Measurements from ENCODE around the gene ACAD8. TPM values are rescaled to one million over a fixed set of nuclear protein-coding genes. Genes with fewer than 3 reads are reported as not detected.
"Not testable (repeated sequence)": the region's sequence is repeated elsewhere in the genome, so short reads cannot be mapped to it uniquely, and the experiment has no call there.

Gene ACAD8
- total RNA-seq, 1 experiment from 2014 or later = 32.3 TPM

DNA sequence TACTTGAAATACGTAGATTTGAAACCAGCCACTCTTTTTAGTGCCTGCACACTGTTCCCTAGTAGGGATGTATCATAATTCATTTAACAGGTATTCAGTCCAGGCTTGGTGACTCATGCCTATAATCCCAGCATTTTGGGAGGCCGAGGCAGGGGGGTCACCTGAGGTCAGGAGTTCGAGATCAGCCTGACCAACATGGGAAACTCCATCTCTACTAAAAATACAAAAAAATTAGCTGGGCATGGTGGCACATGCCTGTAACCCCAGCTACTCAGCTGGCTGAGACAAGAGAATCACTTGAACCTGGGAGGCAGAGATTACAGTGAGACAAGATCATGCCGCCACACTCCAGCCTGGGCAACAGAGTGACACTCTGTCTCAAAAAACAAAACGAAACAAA lies 31.0 kb downstream of the ACAD8 start:
- not testable (repeated sequence) for H3K4me1 ChIP-seq

GRCh38 chr11:134287561-134287960 lies 34.2 kb downstream of the ACAD8 start:
- Histone ChIP-seq H3K27me3 (no peaks in the 10 kb centered on the region), H3K27ac (no peak overlapping the region), H3K4me3 (no peak overlapping the region), H3K9me3 (replicated peaks) (no peaks in the 10 kb centered on the region), H3K36me3 (no peaks in the 10 kb centered on the region), H3K4me1 (no peaks in the 10 kb centered on the region)
- no peak for DNase-seq

More for the DNA sequence above, 31.0 kb downstream of the ACAD8 start:
- not testable (repeated sequence) for H3K4me3 ChIP-seq; DNase-seq; H3K9me3 ChIP-seq (replicated peaks); H3K27me3 ChIP-seq; H3K36me3 ChIP-seq; H3K27ac ChIP-seq

DNA sequence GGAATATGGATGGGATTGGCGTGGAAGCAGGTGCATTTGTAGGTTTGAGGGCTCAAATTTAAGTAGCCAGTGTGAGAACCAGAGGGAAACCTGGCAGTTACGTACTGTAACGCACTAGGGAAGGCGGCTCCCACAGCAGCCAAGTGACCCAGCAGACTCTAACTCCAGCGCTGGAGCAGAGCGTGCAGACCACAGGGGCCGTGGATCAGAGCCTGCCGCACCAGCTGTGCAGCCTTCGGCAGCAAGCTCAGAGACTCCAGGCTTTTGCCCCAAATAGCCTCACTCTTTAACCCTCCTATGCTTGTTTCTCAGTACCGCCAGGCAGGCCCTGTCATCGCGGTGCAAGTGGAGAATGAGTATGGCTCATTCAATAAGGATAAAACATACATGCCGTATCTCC lies 35.1 kb downstream of the ACAD8 start:
- no peaks in the 10 kb centered on the region for H3K9me3 ChIP-seq (replicated peaks)
- no peak overlapping the region for H3K4me3 ChIP-seq
- no peak overlapping the region for H3K27ac ChIP-seq
- no peaks in the 10 kb centered on the region for H3K4me1 ChIP-seq
- H3K27me3 ChIP-seq = no peaks in the 10 kb centered on the region
- no peak for DNase-seq
- no peaks in the 10 kb centered on the region for H3K36me3 ChIP-seq

- Histone ChIP-seq H3K27ac (no peak overlapping the region), H3K36me3 (no peaks in the 10 kb centered on the region), H3K4me1 (no peaks in the 10 kb centered on the region), H3K27me3 (no peaks in the 10 kb centered on the region), H3K4me3 (no peak overlapping the region), H3K9me3 (replicated peaks) (no peaks in the 10 kb centered on the region)
- DNase-seq = no peak
Observed at GRCh38 chr11:134289167-134289566, 35.8 kb downstream of the ACAD8 start.

DNA sequence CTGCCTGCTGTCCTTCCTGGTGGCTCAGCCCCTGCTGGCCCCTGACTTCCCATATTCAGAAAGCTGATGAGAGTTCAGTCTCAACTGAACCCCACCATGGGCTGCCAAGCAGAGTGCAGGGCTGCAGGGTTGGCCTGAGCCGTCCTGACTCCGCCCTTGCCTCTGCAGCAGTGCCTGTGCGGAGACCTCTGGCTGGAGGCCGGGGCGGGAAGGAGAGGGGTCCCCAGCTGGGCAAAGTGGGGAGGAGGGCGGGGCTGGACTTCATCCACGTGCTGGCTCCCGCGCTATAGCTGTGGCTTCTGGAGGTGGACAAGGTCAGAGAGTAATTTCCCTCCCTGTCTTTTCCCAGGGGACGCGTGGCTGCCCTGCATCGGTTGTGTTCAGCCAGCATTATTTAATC lies 36.4 kb downstream of the ACAD8 start:
- Histone ChIP-seq H3K36me3 (no peaks in the 10 kb centered on the region), H3K9me3 (replicated peaks) (no peaks in the 10 kb centered on the region), H3K27me3 (no peaks in the 10 kb centered on the region), H3K4me1 (no peaks in the 10 kb centered on the region), H3K27ac (no peak overlapping the region), H3K4me3 (no peak overlapping the region)
- DNase-seq = no peak

GRCh38 chr11:134290646-134291045 lies 37.3 kb downstream of the ACAD8 start:
- no peak for DNase-seq
- H3K27me3 ChIP-seq = no peaks in the 10 kb centered on the region
- no peaks in the 10 kb centered on the region for H3K4me1 ChIP-seq
- H3K9me3 ChIP-seq (replicated peaks) = no peaks in the 10 kb centered on the region
- H3K36me3 ChIP-seq = no peaks in the 10 kb centered on the region
- H3K27ac ChIP-seq = no peak overlapping the region
- H3K4me3 ChIP-seq = no peak overlapping the region

GRCh38 chr11:134291196-134291595 lies 37.8 kb downstream of the ACAD8 start:
- no peaks in the 10 kb centered on the region for H3K36me3 ChIP-seq
- no peak overlapping the region for H3K4me3 ChIP-seq
- no peak overlapping the region for H3K27ac ChIP-seq
- no peaks in the 10 kb centered on the region for H3K27me3 ChIP-seq
- H3K4me1 ChIP-seq = no peaks in the 10 kb centered on the region
- H3K9me3 ChIP-seq (replicated peaks) = no peaks in the 10 kb centered on the region
- no peak for DNase-seq

DNA sequence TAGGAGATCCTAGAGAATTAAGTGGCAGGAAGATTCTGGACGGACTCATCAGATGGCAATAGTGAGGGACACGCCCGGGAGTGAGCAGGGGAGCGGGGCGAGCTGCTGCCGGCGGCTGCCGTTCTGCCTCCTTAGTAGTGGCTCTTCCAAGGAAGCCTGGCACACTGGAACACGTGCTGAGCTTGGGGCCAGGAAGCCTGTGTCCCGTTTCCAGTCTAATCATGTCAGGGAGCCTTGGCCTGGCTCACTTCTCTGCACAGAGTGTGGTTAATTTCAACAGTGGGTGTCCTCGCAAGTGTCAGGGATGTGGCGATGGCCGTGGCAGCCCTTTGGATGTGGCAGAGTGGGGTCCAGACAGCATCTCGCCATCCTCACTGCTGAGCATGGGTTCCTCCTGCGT lies 39.3 kb downstream of the ACAD8 start:
- DNase-seq = no peak
- Histone ChIP-seq H3K36me3 (no peaks in the 10 kb centered on the region), H3K4me1 (no peaks in the 10 kb centered on the region), H3K4me3 (no peak overlapping the region), H3K27me3 (no peaks in the 10 kb centered on the region), H3K27ac (no peak overlapping the region), H3K9me3 (replicated peaks) (no peaks in the 10 kb centered on the region)

DNA sequence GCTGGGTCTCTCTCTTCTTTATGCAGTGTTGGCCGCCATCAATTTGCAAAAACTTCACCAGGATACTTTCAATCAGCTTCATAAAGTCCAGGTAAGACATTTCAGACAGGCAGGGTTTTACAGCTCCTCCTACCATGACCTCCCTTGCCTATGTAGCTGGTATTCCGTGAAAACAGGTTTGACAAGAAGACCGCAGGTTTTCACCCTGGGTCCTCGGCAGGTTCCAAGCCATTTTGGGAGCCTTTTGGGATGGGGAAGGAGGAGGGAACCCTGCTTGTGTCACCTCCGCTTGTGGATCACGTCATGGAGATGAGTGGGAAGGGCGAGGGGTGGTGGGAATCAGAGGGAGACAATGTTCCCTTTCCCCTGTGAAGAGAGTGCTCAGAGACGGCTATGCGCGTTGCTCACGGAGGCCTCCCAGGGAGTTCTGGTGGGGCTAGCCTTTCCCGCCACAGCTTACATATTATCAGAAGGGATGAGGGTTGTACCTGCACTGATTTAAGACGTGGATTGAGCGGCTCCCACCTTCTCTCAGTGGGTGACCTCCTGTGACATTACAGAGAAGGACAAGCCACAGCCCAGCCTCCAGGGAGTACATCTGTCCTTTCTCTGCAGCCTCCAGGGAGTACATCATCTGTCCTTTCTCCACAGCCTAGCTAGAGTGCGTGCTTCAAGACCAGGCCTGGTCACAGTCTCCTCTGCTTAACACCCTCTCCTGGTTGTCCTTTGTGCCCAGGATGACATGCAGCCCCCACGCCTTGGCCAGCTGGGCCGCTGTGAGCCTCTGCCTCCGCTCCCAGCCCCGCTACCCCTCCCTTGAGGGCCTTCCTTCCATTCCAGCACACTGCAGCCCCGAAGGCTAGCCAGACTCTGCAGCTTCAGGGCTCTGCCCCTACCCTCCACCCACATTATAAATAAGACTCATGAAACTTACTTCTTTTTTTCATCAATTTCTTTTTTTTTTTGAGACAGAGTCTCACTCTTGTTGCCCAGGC lies 40.0 kb downstream of the ACAD8 start:
- H3K4me1 ChIP-seq = no peaks in the 10 kb centered on the region
- no peak overlapping the region for H3K4me3 ChIP-seq
- no peaks in the 10 kb centered on the region for H3K27me3 ChIP-seq
- no peak overlapping the region for H3K27ac ChIP-seq
- no peaks in the 10 kb centered on the region for H3K36me3 ChIP-seq
- no peak for DNase-seq
- H3K9me3 ChIP-seq (replicated peaks) = no peaks in the 10 kb centered on the region

DNA sequence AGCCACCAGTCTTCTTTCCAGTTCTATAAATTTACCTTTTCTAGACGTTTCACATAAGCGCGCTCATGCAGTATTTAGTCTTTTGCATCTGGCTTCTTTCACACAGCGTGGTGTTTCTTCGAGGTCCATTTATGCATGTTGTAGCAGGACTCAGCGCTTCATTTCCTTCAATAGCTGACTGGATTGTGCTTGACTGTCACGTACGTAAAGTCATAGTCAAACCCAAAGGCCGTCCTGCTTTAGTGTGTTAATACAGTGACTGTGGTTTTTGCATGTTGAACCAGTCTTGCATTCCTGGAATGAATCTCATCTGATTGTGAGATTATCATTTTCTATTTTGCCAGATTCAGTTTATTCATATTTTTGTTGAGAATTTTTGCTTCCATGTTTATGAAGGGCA lies 41.3 kb downstream of the ACAD8 start:
- no peaks in the 10 kb centered on the region for H3K9me3 ChIP-seq (replicated peaks)
- no peaks in the 10 kb centered on the region for H3K36me3 ChIP-seq
- no peaks in the 10 kb centered on the region for H3K27me3 ChIP-seq
- no peak overlapping the region for H3K27ac ChIP-seq
- H3K4me1 ChIP-seq = no peaks in the 10 kb centered on the region
- no peak overlapping the region for H3K4me3 ChIP-seq
- no peak for DNase-seq

DNA sequence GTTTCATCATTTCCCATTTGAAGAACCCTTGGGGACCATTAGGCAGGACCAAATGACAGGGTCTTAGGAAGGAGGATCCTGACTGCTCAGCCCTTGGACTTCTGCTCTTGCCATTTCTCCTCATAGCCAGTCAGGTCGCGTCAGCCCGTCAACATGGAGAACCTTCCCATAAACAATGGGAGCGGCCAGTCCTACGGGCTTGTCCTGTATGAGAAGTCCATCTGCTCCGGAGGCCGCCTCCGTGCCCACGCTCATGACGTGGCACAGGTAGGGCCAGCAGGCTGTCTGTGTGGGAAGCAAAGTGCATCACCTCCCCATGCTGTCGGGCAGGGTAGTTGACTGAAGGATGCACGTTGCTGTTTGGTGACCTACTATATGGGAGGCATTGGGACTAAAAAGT lies 58.9 kb downstream of the ACAD8 start:
- no peaks in the 10 kb centered on the region; the same call in 1 of the 2 replicates for H3K9me3 ChIP-seq (replicated peaks)
- no peak overlapping the region for H3K27ac ChIP-seq
- DNase-seq = no peak
- no peak overlapping the region for H3K4me3 ChIP-seq
- H3K36me3 ChIP-seq = no peaks in the 10 kb centered on the region
- H3K4me1 ChIP-seq = no peaks in the 10 kb centered on the region
- H3K27me3 ChIP-seq = no peaks in the 10 kb centered on the region; the same call in 1 of the 2 replicates

- Histone ChIP-seq H3K27me3 (no peaks in the 10 kb centered on the region; the same call in 1 of the 2 replicates), H3K36me3 (no peaks in the 10 kb centered on the region), H3K4me3 (no peak overlapping the region), H3K9me3 (replicated peaks) (no peaks in the 10 kb centered on the region; the same call in 1 of the 2 replicates), H3K27ac (no peak overlapping the region), H3K4me1 (no peaks in the 10 kb centered on the region)
- DNase-seq = no peak
Observed at GRCh38 chr11:134312807-134313206, 59.4 kb downstream of the ACAD8 start.

DNA sequence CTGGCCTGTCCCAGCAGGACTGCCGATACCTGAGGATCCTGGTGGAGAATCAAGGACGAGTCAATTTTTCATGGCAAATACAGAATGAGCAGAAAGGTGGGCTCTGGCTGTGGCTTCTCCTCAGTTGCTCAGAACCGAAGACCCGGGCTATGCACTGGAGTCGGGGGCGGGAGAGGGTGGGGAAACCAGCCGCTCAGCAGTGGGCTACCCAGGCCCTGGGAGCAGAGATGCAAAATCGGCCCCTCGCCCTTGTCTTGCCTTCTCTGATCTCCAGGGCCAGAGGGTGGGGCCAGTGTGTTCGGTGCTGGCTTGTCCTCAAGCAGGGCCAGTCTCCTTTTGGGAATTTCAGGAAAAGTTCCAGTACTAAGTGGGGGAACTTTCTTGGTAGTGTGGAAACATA lies 60.0 kb downstream of the ACAD8 start:
- no peak for DNase-seq
- no peak overlapping the region for H3K27ac ChIP-seq
- no peaks in the 10 kb centered on the region; the same call in 1 of the 2 replicates for H3K27me3 ChIP-seq
- no peaks in the 10 kb centered on the region for H3K36me3 ChIP-seq
- H3K4me1 ChIP-seq = no peaks in the 10 kb centered on the region
- H3K9me3 ChIP-seq (replicated peaks) = no peaks in the 10 kb centered on the region; the same call in 1 of the 2 replicates
- H3K4me3 ChIP-seq = no peak overlapping the region

DNA sequence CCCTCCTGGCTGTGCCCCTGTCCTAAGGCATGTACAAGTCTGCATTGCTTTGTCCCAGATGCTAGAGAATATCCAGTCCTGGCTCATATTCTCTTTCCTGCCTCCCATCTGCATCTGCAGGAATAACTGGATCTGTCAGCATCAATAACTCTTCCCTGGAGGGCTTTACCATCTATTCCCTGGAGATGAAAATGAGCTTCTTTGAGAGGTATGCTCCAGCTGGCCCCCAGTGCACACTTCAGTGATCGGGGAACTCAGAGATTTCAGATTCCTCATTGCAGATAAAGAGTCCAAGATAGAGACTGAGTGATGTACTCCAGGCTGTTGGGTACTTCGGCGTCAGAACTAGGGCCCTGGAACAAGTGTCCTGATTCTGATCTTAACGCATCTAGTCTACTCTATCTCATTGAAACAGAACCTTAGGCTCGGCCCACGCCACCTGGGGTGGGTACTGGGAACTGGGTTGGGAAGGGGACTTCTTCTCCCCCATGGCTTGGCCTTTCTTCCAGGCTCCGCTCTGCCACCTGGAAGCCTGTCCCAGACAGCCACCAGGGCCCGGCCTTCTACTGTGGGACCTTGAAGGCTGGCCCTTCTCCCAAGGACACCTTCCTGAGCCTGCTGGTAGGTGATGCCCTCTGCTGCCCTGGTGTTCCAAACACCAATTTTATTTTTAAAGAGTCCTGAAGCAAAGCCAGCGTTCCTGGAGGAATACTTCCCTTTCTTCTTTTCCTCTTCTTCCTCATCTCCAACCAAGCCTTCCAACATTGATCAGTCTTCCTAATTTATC lies 60.6 kb downstream of the ACAD8 start:
- H3K27ac ChIP-seq = no peak overlapping the region
- no peaks in the 10 kb centered on the region for H3K36me3 ChIP-seq
- DNase-seq = no peak
- H3K4me3 ChIP-seq = no peak overlapping the region
- H3K4me1 ChIP-seq = no peaks in the 10 kb centered on the region
- no peaks in the 10 kb centered on the region; the same call in 1 of the 2 replicates for H3K27me3 ChIP-seq
- H3K9me3 ChIP-seq (replicated peaks) = no peaks in the 10 kb centered on the region; the same call in 1 of the 2 replicates
